Inferior parietal cortex (tissue), 1 donor: Measurements from ENCODE around the gene GJB3.
"Not testable (repeated sequence)": the region's sequence is repeated elsewhere in the genome, so short reads cannot be mapped to it uniquely, and the experiment has no call there.

ENCODE experiments used
- DNase-seq: peaks from one replicate; pipeline ENCODE4 v3.0.0-alpha.2; 2016; ENCODE audit errors: extremely low spot score

The GJB3 gene

DNA sequence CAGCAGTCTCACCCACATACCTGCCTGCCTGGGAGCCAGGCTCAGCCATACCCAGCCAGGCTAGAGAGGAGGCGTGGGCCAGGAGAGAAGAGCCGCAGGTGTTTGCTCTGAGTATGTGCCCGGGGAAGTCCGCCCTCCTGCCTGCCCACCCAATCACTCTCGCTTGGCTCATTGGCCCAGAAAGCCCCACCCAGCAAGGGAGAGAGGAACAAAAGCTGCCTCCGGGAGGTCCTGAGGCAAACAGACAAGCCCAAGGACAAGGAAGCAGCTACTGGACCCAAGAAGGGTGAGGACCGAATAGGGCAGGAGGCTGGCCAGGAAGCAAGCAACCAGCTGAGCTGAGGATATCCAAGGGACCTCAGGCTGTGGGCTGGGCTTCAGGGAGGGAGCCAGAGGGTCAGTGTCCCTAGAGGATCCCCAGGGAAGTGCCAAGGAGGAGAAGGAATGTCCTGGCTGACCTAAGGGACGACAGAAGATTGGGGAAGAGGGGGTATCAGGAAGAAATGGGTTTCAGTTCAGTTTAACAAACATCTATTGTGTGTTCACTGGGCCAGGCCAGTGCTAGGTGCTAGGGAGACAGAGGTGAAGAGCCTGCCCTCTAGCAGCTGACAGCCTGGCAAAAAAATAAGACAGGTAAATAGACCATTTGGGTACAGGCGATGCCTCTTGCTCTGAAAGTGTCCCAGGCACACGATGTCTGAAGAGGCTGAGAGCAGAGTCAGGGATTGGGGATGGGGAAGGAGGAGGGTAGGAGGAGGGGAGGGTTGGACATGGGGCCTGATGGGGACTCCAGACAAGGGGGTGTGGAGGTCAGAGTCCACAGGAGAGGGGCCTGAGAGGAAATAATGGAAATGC is 21.3 kb upstream of the GJB3 start, which contains the start of gene GJB4:
Gene GJB4, plus strand, starts transcription at position 238 of the 855 bp plus-strand sequence. CDS start 1,515 bp downstream, outside the sequence.
- no peak for DNase-seq

DNA sequence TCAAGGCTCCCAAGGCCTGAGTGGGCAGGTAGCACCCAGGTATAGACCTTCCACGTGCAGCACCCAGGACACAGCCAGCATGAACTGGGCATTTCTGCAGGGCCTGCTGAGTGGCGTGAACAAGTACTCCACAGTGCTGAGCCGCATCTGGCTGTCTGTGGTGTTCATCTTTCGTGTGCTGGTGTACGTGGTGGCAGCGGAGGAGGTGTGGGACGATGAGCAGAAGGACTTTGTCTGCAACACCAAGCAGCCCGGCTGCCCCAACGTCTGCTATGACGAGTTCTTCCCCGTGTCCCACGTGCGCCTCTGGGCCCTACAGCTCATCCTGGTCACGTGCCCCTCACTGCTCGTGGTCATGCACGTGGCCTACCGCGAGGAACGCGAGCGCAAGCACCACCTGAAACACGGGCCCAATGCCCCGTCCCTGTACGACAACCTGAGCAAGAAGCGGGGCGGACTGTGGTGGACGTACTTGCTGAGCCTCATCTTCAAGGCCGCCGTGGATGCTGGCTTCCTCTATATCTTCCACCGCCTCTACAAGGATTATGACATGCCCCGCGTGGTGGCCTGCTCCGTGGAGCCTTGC is 19.7 kb upstream of the GJB3 start:
- no peak for DNase-seq

DNA sequence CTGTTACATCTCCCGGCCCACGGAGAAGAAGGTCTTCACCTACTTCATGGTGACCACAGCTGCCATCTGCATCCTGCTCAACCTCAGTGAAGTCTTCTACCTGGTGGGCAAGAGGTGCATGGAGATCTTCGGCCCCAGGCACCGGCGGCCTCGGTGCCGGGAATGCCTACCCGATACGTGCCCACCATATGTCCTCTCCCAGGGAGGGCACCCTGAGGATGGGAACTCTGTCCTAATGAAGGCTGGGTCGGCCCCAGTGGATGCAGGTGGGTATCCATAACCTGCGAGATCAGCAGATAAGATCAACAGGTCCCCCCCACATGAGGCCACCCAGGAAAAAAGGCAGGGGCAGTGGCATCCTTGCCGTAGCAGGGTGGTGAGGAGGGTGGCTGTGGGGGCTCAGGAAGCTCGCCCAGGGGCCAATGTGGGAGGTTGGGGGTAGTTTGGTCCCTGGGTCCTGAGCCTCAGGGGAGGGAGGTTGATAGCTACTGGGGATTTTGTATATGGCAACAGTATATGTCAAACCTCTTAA is 19.2 kb upstream of the GJB3 start:
- no peak for DNase-seq

DNA sequence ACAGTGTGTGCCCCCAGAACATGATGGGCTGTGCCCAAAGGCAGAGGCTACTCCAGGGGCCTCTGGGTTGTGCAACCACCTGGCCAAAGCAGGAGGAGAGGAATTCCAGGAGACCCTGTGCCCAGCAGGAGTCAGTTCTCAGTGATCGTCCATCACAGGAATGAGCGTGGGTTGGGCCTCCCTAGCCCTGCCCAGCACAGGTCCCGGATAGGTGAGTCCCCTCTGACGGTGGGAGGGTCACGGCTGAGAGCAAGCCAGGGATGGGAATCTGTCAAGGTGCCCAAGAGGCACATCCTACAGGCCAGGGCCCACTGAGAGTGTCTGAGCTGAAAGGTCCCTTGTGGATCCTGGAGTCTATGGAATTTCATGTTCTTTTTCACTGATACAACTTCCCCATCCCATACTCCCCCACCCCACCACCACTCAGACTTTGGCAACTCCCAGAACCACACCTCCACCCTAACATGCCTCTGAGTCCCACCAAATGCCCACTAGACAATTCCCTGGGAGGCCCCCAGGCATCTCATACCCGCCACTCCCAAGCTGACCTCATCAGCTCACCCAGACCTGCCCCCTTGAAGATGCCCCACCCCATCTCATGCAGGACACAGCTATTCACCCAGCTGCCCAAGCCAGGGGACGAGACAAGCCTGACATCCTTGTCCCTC is 18.4 kb upstream of the GJB3 start:
- no peak for DNase-seq

DNA sequence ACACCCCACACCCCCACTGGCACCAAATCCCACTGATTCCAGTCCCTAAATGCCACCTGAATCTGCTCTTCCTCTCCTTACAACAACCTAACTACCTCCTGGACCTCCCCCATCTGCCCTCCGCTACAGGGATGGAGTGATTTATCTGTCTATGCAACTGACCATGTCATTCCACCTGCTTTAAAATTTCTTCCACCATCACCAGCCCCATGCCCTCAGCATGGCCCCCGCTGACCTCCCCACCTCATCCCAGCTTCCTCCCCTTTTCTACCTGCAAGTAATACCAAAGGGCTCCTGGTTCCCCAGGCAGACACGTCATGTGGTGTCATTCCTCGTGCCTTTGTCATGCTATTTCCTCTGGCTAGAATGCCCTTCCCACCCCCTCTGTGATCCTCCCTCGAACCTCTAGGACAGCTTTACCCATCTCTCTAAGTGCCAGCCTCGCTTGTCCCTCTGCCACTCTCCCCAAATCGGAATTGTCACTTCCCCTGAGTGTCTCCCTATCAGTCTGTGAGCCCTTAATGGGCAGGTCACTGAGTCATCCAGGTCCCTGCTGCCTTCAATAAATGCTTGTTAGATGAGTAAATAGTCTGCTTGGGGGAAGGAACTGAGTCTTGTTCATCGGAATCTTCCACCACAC is 17.8 kb upstream of the GJB3 start:
- DNase-seq: no peak

DNA sequence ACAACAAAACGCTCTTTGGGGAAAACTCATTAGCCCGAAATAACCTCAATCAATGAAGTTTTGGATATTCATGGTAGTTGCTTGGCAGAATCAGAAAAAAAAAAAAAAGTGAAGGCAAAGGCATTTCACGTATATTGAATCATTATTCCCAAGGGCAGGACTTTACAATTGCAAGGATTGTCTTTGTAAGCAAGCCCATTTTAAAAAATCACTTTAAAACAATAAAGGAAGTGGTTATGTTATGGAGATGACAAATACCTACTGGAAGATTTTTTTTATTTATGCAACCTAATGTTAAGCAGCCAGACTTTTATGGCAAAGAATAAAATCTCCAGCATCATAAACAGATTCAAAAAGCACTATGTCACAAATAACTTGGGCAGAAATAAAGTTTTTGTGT is 12.2 kb upstream of the GJB3 start:
- DNase-seq: no peak

DNA sequence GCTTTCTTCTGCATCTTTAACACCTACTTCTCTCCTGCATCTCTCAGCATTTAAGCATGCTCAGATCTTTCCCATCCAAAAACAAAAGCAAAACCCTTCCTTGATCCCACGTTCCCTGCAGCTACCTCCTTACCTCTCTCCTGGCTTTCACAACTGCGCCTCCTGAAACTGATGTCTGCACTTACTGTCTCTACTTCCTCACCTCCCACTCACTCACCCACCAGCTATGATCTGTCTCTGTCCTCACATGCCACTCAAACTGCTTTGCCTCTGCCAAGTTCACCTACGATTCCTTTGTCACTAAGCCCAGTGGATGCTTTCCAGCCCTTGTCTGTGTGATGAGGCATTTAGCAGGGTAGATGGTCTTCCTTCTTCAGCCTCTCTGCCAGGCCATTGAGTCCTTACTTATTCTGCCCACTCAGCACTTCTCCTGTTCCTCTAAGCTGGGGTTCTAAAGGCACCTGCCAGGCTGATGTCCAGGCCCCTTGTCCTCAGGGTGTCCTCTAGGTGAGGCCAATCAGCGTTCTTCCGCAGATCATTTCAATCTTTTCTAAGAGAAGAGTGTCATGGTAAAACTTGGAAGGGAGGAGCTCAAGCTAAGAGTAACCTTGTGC is 10.0 kb upstream of the GJB3 start:
- peak; percentile 42 for DNase-seq

DNA sequence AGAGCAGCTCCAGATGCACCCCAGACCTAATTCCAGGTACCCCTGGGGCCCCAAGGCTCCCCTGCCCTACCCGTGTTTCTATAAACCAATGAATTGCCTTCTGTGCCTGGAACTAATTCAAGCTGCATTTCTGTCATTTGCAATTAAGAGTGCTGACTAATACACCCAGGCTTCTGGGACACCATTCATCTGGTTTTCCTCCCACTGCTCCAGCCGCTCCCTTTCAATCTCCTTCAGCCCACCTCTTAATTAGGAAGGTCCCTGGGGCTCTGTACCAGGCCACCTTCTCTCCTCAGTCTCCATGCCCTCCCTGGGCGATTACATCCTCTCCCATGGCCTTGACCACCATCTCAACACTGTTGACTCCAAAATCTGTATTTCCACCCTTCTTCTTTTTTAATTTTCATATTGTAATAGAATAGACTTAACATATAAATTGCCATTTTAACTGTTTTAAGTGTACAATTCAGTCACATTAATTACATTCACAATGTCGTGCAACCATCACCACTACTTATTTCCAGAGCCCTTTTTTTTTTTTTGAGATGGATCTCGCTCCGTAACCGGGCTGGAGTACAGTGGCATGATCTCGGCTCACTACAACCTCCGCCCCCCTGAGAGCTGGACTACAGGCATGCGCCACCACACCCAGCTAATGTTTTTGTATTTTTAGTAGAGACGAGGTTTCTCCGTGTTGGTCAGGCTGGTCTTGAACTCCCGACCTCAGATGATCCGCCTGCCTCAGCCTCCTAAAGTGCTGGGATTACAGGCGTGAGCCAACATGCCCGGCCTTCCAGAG is 9.2 kb upstream of the GJB3 start:
- no peak for DNase-seq

DNA sequence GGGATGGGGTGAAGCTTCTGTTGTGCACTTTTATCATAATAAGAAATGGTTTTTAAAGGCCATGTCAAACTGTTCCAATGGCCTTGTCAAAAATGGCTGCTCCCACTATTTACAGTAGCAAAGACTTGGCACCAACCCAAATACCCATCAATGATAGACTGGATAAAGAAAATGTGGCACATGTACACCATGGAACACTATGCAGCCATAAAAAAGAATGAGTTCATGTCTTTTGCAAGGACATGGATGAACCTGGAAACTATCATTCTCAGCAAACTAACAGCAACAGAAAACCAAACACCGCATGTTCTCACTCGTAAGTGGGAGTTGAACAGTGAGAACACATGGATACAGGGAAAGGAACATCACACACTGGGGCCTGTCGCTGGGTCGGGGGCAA is 7.9 kb upstream of the GJB3 start:
- not testable (repeated sequence) for DNase-seq

GRCh38 chr1:34774957-34775356 is 6.1 kb upstream of the GJB3 start:
- no peak for DNase-seq

DNA sequence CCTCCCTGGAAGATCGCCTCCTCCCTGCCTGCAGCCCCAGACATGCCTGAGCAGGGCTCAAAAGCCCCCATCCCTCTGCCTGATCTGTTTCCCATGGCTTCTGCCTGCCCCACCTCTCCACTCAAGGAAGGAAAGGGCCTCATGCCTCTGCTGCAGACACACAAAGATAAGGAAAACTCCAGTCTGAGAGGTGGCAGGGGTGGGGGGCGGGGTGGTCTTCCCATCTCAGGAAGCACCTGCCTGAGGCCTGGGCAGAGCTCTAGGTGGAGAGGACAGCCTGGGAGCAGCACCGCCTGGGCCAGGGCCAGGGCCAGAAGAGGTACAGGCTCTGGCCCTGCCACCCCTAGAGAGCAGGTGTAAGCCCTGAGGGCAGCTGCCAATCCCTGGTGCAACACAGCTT is 4.1 kb upstream of the GJB3 start:
- DNase-seq: no peak

DNA sequence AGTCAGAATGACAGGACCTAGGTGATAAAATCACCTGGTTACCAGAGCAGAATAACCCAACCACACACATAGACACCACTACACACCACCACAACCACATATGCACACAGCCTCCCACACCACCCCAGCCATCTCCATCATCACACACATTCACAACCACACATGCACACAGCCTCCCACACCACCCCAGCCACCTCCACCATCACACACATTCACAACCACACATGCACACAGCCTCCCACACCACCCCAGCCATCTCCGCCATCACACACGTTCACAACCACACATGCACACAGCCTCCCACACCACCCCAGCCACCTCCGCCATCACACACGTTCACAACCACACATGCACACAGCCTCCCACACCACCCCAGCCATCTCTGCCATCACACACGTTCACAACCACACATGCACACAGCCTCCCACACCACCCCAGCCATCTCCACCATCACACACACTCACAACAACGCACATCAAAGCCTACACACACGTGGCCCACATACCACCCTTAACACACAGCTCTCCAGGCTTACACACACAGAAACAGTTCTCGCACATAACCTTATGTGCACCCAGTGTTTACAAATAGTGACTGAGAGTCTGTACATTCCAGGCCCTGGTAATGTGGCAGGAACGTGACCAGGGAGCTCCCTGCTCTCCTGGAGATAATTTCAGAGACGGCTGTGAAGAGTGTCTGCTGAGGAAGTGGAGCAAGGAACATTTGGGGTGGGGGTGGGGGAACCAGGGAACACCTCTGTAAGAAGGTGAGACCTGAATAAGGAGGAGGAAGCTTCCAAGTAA is 3.3 kb upstream of the GJB3 start:
- no peak for DNase-seq

- no peak for DNase-seq
Observed at GRCh38 chr1:34778381-34778780, 2.6 kb upstream of the GJB3 start.

DNA sequence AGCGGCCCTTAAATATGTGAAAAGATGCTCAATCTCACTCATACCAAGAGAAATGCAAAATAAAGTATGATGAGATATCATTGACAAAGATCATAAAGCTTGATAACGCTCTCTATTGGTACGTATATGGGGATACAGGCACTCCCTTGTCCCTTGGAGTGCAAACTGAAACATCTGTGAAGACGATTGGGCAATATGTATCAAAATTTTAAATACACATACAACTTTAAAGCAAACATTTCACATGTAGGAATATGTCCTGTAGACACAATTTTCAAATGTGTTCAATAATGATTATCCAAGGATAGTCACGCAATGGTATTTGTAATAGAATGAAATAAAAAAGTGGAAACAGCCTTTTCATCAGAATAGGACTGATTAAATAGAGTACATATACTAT is 2.0 kb upstream of the GJB3 start:
- DNase-seq: no peak

GRCh38 chr1:34779526-34779925 is 1.5 kb upstream of the GJB3 start:
- no peak for DNase-seq

- no peak for DNase-seq
Observed at GRCh38 chr1:34779962-34780361, 1.1 kb upstream of the GJB3 start.

DNA sequence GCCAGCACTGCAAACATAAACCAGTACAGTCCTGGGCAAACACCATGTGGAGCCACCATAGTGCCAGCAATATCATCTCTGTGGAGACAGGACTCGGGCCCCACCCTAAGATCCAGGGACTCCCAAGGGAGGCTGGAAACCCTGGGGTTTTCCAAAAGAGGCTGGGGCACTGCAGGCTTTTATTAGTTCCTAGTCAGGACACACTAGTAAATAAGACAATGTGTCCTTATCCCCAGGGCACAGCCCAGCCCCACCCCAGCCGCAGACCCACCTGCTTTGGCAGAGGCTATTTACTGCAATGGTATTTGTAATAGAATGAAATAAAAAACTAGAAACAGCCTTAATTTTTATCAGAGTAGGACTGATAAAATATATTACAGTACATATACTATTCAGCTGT is 486 bp upstream of the GJB3 start:
- DNase-seq: no peak

GRCh38 chr1:34781844-34782391 is 904 bp downstream of the GJB3 start:
- no peak for DNase-seq

GRCh38 chr1:34784751-34785221 is 3.8 kb downstream of the GJB3 start:
- DNase-seq: no peak
